ENCODE measurements around the gene TBCA.

The TBCA gene

DNA sequence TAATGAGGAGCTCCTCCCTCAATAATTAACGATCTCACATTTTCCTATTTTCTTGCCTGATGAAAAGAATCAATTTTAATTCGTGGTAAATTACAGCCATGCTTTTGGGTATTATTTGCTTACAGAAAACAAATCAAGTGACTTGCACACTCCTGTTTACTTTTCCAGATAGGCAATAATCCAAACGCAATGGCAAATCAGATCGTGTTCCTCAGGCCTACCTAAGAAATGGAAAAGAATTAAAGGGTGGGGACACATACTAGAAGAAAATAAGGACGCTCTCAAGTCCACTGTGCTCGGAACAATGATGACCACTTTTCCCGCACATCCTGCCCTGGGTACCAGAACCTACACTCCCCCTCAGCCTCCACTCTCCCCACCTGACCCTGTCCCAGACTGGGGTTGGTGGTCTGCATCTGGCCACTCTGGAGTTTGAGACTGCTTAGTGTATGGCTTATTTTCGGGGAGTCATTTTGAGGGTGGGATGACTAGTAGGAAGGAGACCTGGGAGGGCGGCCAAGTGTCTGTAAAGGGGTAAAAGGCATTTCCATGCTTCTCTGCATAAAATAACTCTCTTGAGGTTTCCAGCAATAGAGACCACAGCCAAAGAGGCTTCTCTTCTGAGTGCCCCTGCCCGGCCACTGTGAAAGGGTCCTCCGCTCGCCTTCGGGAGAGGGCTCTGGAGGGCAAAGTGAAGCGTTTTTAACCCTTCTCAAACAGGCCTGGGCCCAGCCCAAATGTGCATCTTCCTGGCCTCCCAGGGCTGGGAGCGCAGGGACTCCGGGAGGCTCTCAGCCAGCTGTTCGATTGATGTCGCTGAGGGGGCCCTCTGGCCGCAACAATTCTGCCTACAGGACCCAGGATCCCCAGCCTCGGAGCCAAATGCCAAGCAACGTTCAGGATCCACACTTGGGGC, 133.1 kb downstream of the TBCA start:
- no peak for DNase-seq (ENCODE audit: low spot score)

DNA sequence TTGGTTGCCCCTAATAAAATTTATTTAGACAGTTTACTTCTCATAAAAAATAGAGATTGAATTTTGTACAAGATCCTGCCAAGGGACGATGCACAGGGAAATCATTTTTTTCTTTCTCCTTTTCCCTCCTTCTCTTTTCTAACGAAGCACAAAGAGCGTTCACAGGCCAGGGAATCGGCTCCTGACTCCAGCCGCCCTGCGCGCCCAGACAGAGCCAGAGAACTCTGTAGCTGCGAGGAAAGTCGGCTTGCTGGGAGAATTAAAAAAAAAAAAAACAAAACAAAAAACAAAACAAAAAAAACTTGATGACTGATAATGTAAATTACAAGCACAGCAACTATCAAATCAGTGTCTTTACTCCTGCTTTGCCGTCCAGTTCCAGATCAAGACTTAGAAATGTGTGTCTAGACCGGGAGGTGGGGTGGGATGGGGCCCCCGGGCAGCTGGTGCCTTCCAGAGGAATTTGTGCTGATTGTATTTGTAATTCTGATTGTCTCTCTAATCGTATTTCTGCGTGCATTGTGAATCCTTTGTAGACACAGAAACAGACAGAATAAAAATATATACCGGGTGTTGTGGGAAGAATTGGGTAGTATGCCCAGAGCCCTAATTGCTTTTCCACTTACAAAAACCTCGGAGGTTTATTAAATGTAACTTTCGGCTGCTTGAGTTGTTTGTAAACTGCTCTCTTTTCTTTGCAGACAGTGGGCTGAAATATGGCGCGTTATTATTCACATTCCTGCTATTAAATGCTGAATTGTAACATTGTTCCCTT, 134.0 kb downstream of the TBCA start:
- no peak for DNase-seq (ENCODE audit: low spot score)

DNA sequence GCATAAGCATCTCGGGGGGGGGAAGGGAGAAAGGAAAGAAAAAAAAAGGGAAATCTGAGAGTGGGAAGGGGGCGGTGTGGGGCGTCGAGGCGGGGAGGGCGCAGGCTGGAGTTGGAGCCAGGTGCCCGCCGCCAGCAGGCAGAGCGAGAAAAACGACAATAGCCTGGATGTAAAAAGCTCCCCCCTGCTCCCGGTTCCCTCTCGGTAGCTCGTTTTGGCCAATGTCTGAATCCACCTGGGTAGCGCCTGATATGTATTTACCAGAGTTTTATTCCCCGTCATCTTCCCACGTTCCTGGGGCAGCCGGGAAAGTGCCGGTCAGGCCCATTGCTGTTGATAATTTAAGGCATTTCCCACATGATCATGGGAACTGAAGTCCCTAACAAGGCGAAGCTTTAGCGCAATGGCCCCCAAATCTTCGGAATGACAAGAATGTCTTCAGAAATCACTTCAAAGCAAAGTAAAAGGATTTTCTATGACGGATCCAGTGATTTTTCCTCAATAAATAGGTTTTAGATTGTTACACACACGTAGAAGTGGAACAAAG, 134.7 kb downstream of the TBCA start:
- DNase-seq (ENCODE audit: low spot score), result no peak
